ENCODE data around the gene PODN.

Gene PODN

GRCh38 chr1:53074313-53075154, 12.5 kb downstream of the PODN start:
- no peak for TF ChIP-seq GATA2 (IDR thresholded peaks at IDR 0.05; ENCODE audit: low read depth, low read length)

DNA sequence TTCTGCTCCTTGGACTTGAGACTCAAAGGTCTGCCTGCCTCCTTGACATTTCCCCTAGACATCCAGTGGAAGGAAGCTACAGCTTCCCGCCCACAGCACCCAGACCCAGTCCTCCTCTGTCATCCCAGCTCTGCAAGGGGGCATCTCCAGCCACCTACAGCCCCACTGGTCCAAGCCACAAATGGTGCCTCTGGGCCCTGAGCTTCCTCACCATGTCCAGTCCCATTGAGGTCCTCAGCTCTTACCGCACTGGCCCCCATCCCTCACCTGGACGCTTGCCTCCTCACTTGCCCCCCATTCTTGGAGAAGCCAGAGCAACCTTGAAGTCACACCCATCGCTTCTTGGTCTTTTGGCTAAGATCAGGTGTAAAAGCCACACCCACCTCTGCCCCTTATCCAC, 13.2 kb downstream of the PODN start:
- no peak for TF ChIP-seq GATA3 (IDR thresholded peaks at IDR 0.05; ENCODE audit: low read depth, low read length)
- no peak for TF ChIP-seq GATA2 (IDR thresholded peaks at IDR 0.05; ENCODE audit: low read depth, low read length)

DNA sequence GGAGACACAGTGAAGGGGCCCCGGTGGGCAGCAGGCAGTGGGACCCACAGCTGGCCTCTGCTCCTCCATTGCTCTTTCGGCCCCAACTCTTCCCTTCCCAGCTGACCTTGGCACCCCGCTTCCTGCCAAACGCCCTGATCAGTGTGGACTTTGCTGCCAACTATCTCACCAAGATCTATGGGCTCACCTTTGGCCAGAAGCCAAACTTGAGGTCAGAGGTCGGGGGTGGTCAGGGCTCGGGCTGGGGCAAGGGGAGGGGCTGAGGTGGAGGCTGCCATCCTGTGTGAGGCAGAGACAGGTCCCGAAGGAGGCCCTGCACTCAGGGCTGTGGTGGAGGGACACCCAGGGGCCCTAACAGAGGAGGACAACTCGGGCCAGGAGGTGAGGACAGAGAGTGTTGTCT, 13.7 kb downstream of the PODN start:
- no peak for TF ChIP-seq GATA3 (IDR thresholded peaks at IDR 0.05; ENCODE audit: low read depth, low read length)
- no peak for TF ChIP-seq GATA2 (IDR thresholded peaks at IDR 0.05; ENCODE audit: low read depth, low read length)

DNA sequence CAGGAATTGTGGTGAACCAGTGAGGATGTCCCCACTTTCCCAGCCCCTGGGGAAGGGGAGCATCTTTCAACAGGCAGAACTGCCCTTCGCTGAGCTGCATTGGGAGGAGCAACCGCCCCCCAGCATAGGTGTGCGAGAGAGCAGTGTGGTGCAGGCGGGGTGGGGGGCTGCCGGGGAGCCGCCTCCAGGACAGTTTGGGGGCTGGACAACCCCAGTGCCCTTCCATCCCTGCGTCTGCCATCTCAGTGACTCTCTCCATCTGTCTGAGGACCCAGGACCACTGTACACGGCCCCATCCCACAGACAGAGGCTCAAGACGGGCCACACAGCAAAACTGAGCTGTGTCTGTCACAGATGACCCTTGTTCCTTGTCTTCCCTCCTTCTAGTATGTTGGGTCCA, 14.2 kb downstream of the PODN start:
- TF ChIP-seq GATA3 (IDR thresholded peaks at IDR 0.05; ENCODE audit: low read depth, low read length) (no peak), GATA2 (IDR thresholded peaks at IDR 0.05; ENCODE audit: low read depth, low read length) (no peak)

DNA sequence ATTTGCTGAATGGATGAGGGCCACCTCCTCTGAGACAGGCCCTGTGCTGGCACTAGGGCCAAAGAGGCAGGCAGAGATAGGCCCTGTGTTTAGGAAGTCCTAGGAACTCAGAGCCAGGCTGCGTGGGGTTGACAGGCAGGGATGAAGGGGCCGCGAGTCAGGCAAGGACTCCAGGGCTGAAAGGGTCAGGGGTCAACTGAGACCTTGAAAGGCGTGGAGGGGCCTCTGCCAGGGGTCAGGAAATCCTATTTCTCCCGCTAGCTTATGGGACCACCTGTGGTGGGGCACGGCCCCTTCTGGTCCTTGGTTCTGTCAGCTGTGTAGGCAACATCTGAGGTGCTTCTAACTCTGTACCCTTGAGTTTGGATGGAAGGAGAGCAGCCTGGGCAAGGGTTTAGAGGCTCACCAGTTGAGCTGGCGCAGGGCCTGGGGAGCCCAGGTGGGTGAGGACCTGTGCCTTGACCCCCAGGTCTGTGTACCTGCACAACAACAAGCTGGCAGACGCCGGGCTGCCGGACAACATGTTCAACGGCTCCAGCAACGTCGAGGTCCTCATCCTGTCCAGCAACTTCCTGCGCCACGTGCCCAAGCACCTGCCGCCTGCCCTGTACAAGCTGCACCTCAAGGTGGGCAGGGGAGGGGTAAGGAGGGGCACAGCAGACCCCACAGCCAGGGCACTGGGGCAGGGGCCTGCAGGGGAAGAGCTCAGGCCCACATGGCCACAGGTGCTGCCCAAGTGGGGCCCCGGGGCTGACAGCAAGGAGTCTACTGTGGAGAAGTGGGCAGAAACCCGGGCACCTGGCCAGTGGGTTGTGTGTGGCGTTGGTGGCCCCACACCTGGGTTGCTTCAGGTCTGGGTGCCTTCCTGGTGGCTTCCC, 14.9 kb downstream of the PODN start:
- TF ChIP-seq GATA3 (IDR thresholded peaks at IDR 0.05; ENCODE audit: low read depth, low read length) (no peak), GATA2 (IDR thresholded peaks at IDR 0.05; ENCODE audit: low read depth, low read length) (no peak)

DNA sequence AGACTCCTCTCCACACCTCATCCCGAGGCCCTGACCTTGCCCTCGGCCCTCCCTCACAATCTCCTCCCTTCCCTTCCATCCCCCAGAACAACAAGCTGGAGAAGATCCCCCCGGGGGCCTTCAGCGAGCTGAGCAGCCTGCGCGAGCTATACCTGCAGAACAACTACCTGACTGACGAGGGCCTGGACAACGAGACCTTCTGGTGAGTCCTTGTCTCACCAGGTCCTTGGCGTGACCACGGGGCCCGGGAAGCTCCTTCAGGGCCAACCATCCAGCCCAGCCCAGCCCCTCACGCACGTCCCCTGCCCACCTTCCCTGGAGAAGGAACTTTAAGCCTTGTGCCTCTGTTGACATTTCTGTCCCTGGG, 15.6 kb downstream of the PODN start:
- TF ChIP-seq GATA2 (IDR thresholded peaks at IDR 0.05; ENCODE audit: low read depth, low read length) (no peak), GATA3 (IDR thresholded peaks at IDR 0.05; ENCODE audit: low read depth, low read length) (no peak)

DNA sequence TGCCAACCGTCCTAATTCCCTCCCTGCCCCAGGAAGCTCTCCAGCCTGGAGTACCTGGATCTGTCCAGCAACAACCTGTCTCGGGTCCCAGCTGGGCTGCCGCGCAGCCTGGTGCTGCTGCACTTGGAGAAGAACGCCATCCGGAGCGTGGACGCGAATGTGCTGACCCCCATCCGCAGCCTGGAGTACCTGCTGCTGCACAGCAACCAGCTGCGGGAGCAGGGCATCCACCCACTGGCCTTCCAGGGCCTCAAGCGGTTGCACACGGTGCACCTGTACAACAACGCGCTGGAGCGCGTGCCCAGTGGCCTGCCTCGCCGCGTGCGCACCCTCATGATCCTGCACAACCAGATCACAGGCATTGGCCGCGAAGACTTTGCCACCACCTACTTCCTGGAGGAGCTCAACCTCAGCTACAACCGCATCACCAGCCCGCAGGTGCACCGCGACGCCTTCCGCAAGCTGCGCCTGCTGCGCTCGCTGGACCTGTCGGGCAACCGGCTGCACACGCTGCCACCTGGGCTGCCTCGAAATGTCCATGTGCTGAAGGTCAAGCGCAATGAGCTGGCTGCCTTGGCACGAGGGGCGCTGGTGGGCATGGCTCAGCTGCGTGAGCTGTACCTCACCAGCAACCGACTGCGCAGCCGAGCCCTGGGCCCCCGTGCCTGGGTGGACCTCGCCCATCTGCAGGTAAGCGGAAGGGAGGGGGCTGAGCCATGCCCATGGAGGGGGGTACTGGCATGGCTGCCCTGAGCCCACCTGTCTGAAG, 16.5 kb downstream of the PODN start:
- no peak for TF ChIP-seq GATA3 (IDR thresholded peaks at IDR 0.05; ENCODE audit: low read depth, low read length)
- TF ChIP-seq GATA2 (IDR thresholded peaks at IDR 0.05; ENCODE audit: low read depth, low read length) = no peak

DNA sequence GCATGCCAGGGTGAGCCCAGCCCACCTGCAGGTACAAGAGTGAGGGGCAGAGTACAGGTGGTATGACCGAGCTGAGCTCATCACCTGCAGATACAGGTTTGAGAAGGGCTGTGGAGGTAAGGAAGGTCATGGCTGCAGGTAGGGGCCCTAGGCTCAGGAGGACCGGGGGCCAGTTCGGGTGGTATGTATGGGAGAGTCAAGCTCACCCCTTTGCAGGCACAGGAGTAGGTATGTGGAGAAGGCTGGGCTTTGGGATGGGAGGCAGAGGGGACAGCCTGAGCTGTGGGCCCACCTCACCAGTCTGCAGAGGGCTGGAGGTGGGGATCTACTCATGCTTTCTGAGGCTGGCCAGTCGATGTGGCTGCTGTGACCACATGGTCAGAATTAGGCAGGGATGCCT, 17.2 kb downstream of the PODN start:
- TF ChIP-seq GATA2 (IDR thresholded peaks at IDR 0.05; ENCODE audit: low read depth, low read length) = no peak
- TF ChIP-seq GATA3 (IDR thresholded peaks at IDR 0.05; ENCODE audit: low read depth, low read length) = no peak

GRCh38 chr1:53080041-53080440, 18.0 kb downstream of the PODN start:
- TF ChIP-seq GATA2 (IDR thresholded peaks at IDR 0.05; ENCODE audit: low read depth, low read length) (no peak), GATA3 (IDR thresholded peaks at IDR 0.05; ENCODE audit: low read depth, low read length) (no peak)

DNA sequence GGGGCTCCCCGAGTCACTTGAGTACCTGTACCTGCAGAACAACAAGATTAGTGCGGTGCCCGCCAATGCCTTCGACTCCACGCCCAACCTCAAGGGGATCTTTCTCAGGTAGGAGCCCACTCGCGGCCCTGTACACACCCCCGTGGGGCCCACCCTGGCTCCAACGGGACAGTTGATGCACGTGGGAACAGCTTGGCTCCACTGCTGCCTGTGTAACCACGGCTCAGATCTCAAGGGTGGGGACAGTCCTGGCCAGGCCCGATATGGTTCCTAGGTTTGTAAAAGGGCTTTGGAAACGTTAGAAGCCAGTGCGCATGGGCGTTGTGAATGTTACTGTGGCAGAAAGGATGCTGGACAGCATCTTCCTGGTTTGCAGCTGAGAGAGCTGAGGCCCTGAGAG, 18.8 kb downstream of the PODN start:
- no peak for TF ChIP-seq GATA3 (IDR thresholded peaks at IDR 0.05; ENCODE audit: low read depth, low read length)
- TF ChIP-seq GATA2 (IDR thresholded peaks at IDR 0.05; ENCODE audit: low read depth, low read length) = no peak

GRCh38 chr1:53081384-53082066, 19.5 kb downstream of the PODN start:
- no peak for TF ChIP-seq GATA3 (IDR thresholded peaks at IDR 0.05; ENCODE audit: low read depth, low read length)
- no peak for TF ChIP-seq GATA2 (IDR thresholded peaks at IDR 0.05; ENCODE audit: low read depth, low read length)

DNA sequence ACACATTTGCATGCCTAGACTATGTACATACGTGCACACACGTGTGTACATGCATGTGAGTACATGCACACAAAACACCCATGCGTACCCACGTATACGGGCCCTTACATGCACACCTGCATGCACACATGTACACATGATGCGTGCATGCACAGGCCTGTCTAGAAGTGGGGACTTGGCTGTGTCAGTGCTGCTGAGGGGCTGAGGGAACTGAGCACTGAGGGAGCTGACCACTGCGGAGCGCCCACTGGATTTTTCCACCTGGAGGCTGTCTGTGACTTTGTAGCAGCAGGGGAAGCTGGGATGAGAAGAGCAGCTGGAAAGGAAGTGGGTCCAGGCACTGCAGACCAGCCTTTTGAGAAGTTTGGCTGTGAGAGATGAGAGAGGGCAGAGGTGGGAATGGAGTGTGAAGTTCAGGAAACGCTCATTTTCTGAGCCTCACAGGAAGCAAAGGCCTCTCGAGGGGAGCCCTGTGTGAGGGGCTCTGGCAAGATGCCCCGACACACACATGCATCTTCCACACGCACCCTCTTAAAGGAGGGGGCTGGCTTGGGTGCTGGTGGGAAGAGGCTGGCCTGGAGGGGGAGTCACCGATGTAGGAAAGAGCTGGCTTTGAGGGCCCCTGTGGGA, 20.9 kb downstream of the PODN start:
- TF ChIP-seq GATA2 (IDR thresholded peaks at IDR 0.05; ENCODE audit: low read depth, low read length) (no peak), GATA3 (IDR thresholded peaks at IDR 0.05; ENCODE audit: low read depth, low read length) (no peak)

All from SH-SY5Y (cell line).